H7 (cell line): ENCODE results near the gene SLC25A12. TPM values are rescaled to one million over a fixed set of nuclear protein-coding genes. Genes with fewer than 3 reads are reported as not detected.

Source experiments
- total RNA-seq: library from RNA; depleted of rRNA; stranded (reverse); fragments of >200 nt; shearing (Covaris generic); gene quantifications from 2 replicates; pipeline ENCODE4 v1.2.3, GENCODE V29; 2014; rRNA removed

The SLC25A12 gene
- total RNA-seq, 1 experiment from 2014 or later, result 12.2 TPM

Other genes starting within 250 kb of the SLC25A12 start
- 80.2 and 89.3 TPM in 2 replicates for gene DYNC1I2, start 206.8 kb downstream of the SLC25A12 start, total RNA-seq
- gene HAT1, start 28.2 kb upstream of the SLC25A12 start, total RNA-seq, result 60.4 and 65.9 TPM in 2 replicates
- 4.6 and 5.2 TPM in 2 replicates for gene METAP1D, start 105.7 kb upstream of the SLC25A12 start, total RNA-seq
- gene DLX1, start 191.3 kb upstream of the SLC25A12 start, total RNA-seq, result 0.26 TPM in 1 of 2 replicates, not detected in the other
- not detected in 2 replicates for gene DLX2, start 208.7 kb upstream of the SLC25A12 start, total RNA-seq